Peyer's patch (tissue), 4 donors: ENCODE results near the gene CMYA5. TPM values are rescaled to one million over a fixed set of nuclear protein-coding genes. Genes with fewer than 3 reads are reported as not detected.
"Not testable (repeated sequence)": the region's sequence is repeated elsewhere in the genome, so short reads cannot be mapped to it uniquely, and the experiment has no call there.

Experiments used
- DNase-seq, 3 donors: peaks; one replicate each; pipeline ENCODE4 v3.0.0-alpha.2; 2017 to 2019
- H3K27ac ChIP-seq, 4 donors: fragments of 200-600 bp; sonication (generic); one replicate each; pipeline ENCODE4 v1.5.1; 2016 to 2019
- H3K27me3 ChIP-seq, 2 donors: fragments of 200-600 bp; sonication (generic); one replicate each; pipeline ENCODE4 v1.5.1; 2019
- H3K36me3 ChIP-seq, 3 donors: fragments of 200-600 bp; sonication (generic); one replicate each; pipeline ENCODE4 v1.5.1; 2016 to 2019
- H3K4me1 ChIP-seq, 4 donors: fragments of 200-600 bp; sonication (generic); one replicate each; pipeline ENCODE4 v1.5.1; 2016 to 2019
- H3K4me3 ChIP-seq, 4 donors: fragments of 200-600 bp; sonication (generic); 1 replicate in 3 of 4; 2 replicates in 1 of 4; pipeline ENCODE4 v1.5.1; 2016 to 2019; ENCODE audit warnings: mild to moderate bottlenecking in 1 of 4
- H3K9me3 ChIP-seq, 4 donors: fragments of 200-600 bp; sonication (generic); one replicate each; pipeline ENCODE4 v1.5.1; 2016 to 2019; ENCODE audit warnings: mild to moderate bottlenecking in 1 of 4
- POLR2A ChIP-seq, 2 donors: fragments of 450-650 bp; IDR thresholded peaks; one replicate each; pipeline ENCODE4 v1.5.1; 2017; ENCODE audit warnings: antibody characterized with exemption in 2 of 2, mild to moderate bottlenecking in 2 of 2, moderate library complexity in 2 of 2
- total RNA-seq, 4 donors: library from RNA; depleted of rRNA; stranded (reverse); fragments of >200 nt; gene quantifications; one replicate each; pipeline ENCODE4 v1.1.0, GENCODE V29; 2016
- TF ChIP-seq, protein P1 (sequence below), 6 experiments: fragments of 450-650 bp in 4 of 6; fragments of 200-600 bp in 2 of 6; sonication (generic) in 1 of 6; IDR thresholded peaks; one replicate each; pipeline ENCODE4 v1.5.1; 2017 to 2019; ENCODE audit warnings: antibody characterized with exemption in 6 of 6, mild to moderate bottlenecking in 3 of 6, moderate library complexity in 1 of 6

Gene CMYA5
- total RNA-seq, 4 donors from 2014 or later: 1.1 to 15.7 (median 2.5) TPM

DNA sequence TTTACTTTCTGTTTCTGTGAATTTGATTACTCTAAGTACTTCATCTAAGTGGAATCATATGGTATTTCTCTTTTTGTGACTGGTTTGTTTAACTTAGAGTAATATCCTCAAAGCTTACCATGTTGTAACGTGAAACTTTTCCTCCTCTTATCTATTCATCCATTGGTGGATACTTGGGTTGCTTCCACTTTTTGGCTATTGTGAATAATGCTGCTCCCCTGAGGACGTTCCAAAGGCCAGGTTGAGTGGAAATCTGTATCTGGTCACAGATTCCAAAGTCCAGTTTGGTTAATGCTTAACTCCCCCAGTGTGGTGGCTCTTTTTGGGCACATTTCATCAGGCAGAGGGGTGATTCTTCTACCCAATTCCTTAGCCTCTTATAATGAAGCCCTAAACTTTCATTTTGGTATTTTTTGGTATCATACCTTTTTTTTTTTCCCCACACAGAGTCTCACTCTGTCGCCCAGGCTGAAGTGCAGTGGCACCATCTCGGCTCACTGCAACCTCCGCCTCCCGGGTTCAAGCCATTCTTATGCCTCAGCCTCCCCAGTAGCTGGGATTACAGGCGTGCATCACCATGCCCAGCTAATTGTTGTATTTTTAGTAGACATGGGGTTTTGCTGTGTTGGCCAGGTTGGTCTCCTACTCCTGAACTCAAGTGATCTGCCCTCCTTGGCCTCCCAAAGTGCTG lies 65.4 kb downstream of the CMYA5 start:
- H3K36me3 ChIP-seq: no peaks in the 10 kb centered on the region
- H3K27ac ChIP-seq: no peak overlapping the region
- H3K9me3 ChIP-seq: no peaks in the 10 kb centered on the region
- peaks cover 0 to 5% (median 0%) of the 10 kb centered on the region in 4 donors for H3K4me1 ChIP-seq
- TF ChIP-seq, protein P1, sequence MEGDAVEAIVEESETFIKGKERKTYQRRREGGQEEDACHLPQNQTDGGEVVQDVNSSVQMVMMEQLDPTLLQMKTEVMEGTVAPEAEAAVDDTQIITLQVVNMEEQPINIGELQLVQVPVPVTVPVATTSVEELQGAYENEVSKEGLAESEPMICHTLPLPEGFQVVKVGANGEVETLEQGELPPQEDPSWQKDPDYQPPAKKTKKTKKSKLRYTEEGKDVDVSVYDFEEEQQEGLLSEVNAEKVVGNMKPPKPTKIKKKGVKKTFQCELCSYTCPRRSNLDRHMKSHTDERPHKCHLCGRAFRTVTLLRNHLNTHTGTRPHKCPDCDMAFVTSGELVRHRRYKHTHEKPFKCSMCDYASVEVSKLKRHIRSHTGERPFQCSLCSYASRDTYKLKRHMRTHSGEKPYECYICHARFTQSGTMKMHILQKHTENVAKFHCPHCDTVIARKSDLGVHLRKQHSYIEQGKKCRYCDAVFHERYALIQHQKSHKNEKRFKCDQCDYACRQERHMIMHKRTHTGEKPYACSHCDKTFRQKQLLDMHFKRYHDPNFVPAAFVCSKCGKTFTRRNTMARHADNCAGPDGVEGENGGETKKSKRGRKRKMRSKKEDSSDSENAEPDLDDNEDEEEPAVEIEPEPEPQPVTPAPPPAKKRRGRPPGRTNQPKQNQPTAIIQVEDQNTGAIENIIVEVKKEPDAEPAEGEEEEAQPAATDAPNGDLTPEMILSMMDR (IDR thresholded peaks at IDR 0.05): no peak
- no peak for TF ChIP-seq POLR2A (IDR thresholded peaks at IDR 0.05)
- no peak overlapping the region for H3K4me3 ChIP-seq
- no peak for DNase-seq
- no peaks in the 10 kb centered on the region for H3K27me3 ChIP-seq

DNA sequence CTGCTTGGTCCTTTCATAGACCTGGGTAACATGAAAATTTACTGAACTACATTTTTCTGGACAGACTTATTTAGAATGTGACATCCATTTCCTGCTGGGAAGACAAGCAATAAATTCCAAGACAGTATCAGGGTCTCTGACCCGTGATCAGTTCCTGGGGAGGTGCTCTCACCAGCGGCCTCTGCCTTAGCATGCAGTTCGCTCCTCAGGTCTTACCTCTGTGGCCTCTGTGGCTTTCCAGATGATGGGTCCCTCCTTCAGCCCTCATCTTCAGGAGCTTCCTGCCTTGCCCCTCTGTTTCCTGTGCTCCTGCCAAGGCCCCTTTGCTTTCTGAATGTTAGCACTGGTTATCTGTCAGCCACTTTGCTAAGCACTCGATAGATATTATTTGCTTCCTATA lies 66.4 kb downstream of the CMYA5 start:
- Histone ChIP-seq H3K4me1 (peaks cover 0 to 5% (median 0%) of the 10 kb centered on the region in 4 donors), H3K36me3 (no peaks in the 10 kb centered on the region), H3K4me3 (no peak overlapping the region), H3K27ac (no peak overlapping the region), H3K9me3 (no peaks in the 10 kb centered on the region), H3K27me3 (no peaks in the 10 kb centered on the region)
- no peak for DNase-seq
- no peak for TF ChIP-seq POLR2A (IDR thresholded peaks at IDR 0.05)
- TF ChIP-seq, protein P1 (IDR thresholded peaks at IDR 0.05): no peak

DNA sequence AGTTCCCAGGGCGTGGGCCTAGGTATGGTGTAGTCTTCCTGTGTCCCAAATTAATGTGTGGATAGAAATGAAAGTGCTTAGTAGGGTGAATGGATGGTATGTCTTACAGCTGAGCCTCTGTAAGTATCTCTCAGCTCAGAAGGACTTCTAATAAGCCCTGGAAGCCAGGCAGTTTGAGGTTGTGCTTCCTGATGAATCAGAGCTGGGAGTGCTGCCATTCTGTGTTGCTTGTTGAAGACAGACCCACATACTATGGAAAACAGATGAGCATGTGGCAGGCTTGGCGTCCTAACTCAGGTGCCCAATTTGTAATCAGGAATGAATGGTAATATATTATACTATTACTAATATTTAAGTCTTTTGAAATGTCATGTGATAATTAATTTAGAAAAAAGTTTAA lies 69.8 kb downstream of the CMYA5 start:
- no peak for TF ChIP-seq POLR2A (IDR thresholded peaks at IDR 0.05)
- TF ChIP-seq, protein P1 (IDR thresholded peaks at IDR 0.05): no peak
- H3K27ac ChIP-seq: no peak overlapping the region
- peaks cover 0 to 5% (median 0%) of the 10 kb centered on the region in 4 donors for H3K4me1 ChIP-seq
- no peaks in the 10 kb centered on the region for H3K9me3 ChIP-seq
- no peak for DNase-seq
- H3K36me3 ChIP-seq: no peaks in the 10 kb centered on the region
- H3K27me3 ChIP-seq: no peaks in the 10 kb centered on the region
- H3K4me3 ChIP-seq: no peak overlapping the region

DNA sequence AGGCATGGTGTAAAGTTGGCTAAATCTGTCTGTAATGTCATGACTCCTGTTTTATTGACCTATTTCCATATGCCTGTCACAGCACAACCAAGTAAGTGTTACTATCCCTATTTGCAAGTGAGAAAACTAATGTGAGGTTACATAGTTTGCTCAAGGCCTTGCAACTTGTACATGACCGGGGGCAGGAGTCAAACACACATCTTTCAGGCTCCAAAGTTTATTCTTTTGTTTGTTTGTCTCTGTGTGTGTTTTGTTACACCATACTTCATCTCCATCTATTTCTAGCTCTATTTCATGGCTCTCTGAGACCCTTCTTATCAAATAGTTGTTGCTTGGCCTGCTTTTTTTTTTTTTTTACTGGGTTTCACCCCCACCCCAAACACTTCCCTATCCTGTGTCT lies 70.2 kb downstream of the CMYA5 start:
- TF ChIP-seq, protein P1 (IDR thresholded peaks at IDR 0.05): no peak
- no peak for TF ChIP-seq POLR2A (IDR thresholded peaks at IDR 0.05)
- Histone ChIP-seq H3K4me3 (no peak overlapping the region), H3K27me3 (no peaks in the 10 kb centered on the region), H3K27ac (no peak overlapping the region), H3K4me1 (peaks cover 0 to 5% (median 0%) of the 10 kb centered on the region in 4 donors), H3K36me3 (no peaks in the 10 kb centered on the region), H3K9me3 (no peaks in the 10 kb centered on the region)
- DNase-seq: no peak

DNA sequence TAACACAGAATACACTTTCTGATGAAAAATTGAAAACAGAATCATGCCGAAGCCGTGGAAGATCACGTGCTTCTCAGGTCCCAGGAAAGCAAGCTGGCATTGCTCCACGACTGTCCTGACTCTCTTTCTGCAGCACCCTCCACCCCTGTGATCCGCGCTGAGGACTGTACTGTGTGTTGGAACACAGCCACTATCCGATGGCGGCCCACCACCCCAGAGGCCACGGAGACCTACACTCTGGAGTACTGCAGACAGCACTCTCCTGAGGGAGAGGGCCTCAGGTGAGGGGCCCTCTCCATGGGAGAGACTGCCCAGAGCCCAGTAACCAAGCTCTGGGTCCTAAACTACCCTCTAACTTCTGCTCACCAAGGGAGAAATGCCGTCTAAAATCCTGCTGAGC lies 73.3 kb downstream of the CMYA5 start:
- DNase-seq: no peak
- TF ChIP-seq, protein P1 (IDR thresholded peaks at IDR 0.05): no peak
- no peak for TF ChIP-seq POLR2A (IDR thresholded peaks at IDR 0.05)
- no peak overlapping the region for H3K27ac ChIP-seq
- H3K27me3 ChIP-seq: no peaks in the 10 kb centered on the region
- no peaks in the 10 kb centered on the region for H3K4me1 ChIP-seq
- H3K36me3 ChIP-seq: no peaks in the 10 kb centered on the region
- no peak overlapping the region for H3K4me3 ChIP-seq
- H3K9me3 ChIP-seq: no peaks in the 10 kb centered on the region

DNA sequence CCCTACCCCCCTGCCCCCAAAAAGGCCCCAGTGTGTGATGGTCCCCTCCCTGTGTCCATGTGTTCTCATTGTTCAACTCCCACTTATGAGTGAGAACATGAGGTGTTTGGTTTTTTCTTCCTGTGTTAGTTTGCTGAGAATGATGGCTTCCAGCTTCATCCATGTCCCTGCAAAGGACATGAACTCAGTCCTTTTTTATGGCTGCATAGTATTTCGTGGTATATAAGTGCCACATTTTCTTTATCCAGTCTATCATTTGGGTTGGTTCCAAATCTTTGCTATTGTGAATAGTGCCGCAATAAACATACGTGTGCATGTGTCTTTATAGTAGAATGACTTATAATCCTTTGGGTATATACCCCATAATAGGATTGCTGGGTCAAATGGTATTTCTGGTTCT lies 74.5 kb downstream of the CMYA5 start:
- not testable (repeated sequence) for H3K9me3 ChIP-seq, DNase-seq, H3K27me3 ChIP-seq, H3K27ac ChIP-seq, H3K4me3 ChIP-seq, H3K36me3 ChIP-seq, H3K4me1 ChIP-seq
